Stimulated activated CD4-positive, alpha-beta T cell treated with anti-CD3 and anti-CD28 coated beads, Interleukin-15, amount 100 ng/mL, for 24 hours (primary cell): ENCODE measurements around the gene GEMIN4.
"Not testable (repeated sequence)": the region's sequence is repeated elsewhere in the genome, so short reads cannot be mapped to it uniquely, and the experiment has no call there.

Source experiments
- DNase-seq: peaks from one replicate; pipeline ENCODE4 v3.0.0-alpha.2; 2020

GEMIN4 gene

DNA sequence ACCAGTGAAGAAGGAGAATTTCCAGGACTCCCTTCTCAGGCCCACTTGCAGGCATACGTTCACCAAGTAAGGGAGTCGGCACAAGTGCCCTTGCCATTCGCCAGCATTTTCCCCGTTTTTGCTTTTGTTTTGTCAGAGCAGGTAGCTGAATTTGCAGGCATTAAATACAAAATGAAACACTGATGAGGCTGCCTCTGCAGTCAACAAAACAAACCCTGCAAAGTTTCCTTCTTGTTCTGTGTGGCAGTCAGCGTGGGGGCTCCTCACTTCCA, 22.2 kb upstream of the GEMIN4 start:
- no peak for DNase-seq

DNA sequence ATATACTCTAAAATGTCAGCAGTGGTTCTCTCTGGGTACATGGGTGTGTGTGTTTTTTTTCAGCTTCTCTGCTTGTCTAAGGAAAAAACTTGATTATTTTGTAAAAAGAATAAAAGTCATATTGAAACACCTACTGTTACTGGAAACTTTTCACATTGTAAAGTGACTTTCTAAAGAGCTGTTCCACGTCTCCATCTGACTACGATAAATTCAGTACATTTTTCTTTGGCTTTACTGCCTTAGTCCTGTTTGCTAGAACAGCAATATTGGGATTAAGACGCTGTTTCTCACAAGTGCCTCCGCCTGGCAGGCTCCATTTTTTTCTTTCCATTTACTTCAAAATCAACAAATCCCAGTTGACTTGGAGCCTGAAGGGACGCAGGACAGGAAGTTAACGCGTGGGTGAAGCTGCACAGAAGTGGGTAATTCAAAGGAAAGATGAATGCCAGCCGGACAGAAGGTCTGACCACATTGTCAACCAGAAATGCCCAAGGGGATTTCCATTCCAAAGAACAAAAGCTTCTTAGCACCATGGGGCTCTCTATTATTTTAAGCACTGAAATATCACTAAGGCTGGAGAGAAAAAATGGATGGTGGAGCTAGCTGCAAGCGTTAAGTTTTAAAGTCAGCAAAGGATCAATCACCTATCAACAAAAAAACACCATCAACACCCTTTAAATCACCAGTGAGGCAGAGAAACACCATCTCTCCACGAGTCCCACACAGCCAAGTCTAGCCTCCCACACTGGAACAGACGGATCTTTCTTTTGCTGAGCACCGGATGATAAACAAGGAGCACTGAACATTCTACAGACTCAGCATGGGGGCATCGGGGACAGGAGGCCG, 21.6 kb upstream of the GEMIN4 start:
- DNase-seq, result peak; percentile 31

DNA sequence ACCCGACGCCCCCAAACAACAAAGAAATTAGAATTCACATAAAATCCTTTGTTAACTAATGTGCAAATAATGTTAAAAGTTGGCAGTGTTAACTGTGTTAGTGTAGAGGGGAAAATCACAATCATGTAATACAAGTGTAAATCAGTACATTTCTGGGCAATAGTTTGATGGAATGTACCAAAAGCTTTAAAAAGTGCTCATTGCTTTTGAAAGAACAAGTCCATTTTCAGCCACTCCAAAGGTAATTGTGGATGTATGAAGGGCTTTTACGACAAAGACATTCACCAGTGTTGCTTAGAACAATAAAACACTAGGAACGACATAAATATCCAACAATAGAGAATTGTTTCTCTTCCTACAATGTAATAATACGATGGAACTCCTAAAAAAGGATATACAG, 21.0 kb upstream of the GEMIN4 start:
- no peak for DNase-seq

DNA sequence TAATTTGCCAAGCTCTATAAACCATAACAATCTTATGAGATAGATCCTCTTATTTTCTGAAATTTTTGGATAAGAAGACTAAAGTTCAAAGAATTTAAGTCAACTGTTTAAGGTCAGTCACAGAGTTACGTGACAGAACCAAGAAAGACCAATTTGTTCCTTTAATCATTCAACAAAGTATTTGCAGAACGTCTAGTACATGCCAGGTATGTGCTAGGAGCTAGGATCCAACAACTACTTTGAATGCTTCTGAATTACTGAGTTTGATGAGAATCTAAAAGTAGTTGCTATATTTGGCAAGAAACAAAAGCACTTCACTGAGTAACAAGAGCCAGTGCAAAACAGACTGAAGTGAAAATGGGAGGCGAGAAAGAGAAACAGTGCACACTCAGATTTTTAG, 15.0 kb upstream of the GEMIN4 start:
- DNase-seq, result no peak

DNA sequence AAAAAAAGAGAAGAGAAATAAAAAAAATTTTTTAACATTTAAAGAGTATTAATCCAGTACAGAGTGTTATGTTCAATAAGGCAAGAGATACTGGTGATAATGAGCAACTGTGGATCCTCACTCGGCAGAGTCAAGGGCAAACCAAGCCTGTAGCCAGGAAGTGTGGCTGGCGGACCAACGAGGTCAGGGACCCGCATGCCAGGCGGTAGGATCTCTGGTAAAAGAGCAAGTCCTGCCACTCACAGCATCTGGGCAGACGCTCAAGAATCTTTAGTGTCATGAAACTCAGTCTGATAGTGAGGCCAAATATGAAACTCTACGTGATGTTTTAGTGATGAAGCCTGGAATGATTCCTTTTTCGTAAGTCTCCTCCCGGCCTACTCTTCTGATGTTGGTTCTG, 8.3 kb upstream of the GEMIN4 start:
- no peak for DNase-seq

DNA sequence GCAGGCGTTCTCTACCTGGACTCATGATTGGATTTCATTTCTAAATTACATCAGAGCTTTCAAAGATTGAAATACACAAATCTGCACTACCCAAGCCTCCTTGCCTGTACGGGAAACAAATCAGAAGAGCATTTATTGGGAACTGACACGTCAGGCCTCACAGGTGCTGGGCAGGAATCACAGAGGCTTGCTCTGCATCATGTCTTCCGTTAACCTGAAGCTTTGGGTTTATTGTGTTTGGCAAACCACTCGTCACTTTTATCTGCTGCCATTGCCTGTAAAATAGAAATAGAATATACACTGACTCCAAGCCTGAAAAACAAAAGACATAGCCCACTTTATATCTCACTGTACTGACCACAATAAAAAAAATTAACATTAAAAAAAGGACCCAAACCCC, 7.9 kb upstream of the GEMIN4 start:
- no peak for DNase-seq

DNA sequence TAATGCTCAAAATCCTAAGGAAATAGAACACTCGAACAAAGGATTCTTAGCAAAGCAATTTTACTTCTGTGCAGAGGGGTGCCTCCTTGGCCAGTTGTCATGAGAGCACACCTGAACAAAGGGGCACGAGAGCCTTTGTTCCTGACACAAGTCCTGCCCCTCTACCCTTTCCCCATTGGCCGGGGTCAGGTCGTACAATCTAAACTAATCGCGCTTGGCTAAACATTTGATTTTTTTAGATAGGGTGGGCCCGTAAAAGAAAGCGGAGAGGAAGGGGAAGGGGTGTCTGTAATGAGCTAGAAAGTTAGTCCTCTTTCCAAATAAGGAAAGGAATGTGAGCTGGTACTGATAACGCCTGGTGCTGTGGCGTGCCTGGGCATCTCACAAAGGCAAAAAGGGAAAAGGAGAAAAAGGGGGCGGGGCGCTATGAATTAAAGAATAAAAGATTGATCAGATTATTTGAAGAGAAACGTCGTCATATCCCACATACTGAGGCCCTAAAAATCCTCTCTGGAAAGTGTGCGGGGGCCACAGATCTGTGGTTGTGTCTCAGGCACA, 4.0 kb upstream of the GEMIN4 start:
- DNase-seq, result not testable (repeated sequence)

DNA sequence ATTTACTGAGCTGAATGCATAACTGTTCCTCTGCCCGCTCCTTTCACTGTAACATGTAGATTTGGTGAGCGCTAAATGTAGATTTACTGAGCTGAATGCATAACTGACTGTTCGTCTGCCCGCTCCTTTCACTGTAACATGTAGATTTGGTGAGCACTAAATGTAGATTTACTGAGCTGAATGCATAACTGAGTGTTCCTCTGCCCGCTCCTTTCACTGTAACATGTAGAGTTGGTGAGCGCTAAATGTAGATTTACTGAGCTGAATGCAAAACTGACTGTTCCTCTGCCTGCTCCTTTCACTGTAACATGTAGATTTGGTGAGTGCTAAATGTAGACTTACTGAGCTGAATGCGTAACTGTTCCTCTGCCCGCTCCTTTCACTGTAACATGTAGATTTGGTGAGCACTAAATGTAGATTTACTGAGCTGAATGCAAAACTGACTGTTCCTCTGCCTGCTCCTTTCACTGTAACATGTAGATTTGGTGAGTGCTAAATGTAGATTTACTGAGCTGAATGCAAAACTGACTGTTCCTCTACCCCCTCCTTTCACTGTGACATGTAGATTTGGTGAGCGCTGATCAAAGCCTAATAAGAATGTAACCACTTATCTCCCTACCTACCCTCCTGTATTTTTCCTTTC, 3.4 kb upstream of the GEMIN4 start:
- DNase-seq, result not testable (repeated sequence)

DNA sequence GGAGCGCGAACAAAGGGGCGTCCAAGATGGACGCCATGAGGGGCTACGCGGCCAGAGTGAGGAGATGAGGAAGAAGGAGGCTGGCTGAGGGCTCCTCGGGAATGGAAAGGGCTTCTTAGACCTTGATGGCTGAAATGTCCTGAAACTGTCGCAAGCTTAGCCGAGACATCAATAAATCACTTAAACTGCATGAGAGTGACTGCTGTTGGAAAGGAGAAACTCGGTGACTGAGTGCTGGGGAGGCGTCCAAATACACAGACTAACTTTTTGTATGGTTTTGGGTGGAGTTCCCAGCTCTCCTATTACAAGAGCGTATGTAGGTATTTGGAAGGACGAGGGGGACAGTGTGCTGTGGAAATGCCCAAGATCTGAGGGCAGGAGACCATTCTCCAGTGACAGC, 1.4 kb upstream of the GEMIN4 start:
- DNase-seq, result no peak

DNA sequence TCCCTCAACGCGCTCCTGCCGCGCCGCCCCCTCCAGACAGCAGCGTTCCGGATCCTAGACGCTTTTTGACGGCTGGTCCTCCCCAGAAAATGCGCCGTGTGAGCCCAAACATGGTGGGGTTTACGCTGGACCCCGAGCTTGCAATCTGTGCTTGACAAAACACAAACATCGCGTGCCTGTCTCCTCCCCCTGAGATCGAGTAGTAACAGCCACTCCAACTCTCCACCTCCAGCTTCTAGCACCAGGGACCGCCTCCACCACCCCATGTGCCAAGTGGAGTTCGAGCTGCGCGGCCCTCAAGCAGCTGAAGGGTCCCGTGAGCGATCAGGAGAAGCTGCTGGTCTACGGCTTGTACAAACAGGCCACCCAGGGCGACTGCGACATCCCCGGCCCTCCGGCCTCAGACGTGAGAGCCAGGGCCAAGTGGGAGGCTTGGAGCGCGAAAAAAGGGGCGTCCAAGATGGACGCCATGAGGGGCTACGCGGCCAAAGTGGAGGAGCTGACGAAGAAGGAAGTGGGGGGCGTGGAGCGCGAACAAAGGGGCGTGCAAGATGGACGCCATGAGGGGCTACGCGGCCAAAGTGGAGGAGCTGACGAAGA, 656 bp upstream of the GEMIN4 start:
- no peak for DNase-seq

DNA sequence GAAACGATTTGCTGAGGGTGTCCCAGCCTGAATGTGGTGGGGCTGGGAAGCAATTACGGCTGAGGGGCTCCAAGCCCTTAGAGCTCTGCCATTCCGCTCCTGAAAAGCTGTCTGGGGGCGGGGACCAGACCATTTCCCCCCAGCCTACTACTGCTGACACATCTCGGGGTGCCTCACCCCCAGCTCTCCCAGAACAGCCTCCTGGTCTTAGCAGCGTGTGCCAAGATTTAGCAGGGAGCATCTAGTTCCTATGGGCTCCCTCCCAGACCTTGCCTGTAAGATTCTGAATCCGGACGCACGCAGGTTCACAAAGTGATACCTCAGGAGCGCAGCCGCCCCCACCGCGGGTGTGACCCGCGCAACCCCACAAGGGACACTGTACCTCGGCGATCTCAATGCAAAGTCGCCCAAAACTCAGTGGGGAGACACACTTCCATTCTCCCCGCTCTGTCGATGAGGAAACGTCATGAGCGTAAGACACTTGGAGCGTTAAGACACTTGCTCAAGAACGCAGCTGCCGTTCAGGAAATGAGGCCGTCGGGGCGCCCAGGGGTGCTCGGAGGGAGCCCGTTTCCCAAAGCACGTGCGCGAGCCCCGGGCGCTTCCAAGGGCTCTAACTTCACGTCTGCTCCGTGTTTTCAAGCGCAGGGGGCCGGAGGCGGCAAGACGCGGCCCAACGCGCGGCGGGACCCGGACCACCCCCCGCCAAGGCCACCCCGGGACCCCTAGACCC, 629 bp downstream of the GEMIN4 start:
- peak; percentile 67 for DNase-seq

DNA sequence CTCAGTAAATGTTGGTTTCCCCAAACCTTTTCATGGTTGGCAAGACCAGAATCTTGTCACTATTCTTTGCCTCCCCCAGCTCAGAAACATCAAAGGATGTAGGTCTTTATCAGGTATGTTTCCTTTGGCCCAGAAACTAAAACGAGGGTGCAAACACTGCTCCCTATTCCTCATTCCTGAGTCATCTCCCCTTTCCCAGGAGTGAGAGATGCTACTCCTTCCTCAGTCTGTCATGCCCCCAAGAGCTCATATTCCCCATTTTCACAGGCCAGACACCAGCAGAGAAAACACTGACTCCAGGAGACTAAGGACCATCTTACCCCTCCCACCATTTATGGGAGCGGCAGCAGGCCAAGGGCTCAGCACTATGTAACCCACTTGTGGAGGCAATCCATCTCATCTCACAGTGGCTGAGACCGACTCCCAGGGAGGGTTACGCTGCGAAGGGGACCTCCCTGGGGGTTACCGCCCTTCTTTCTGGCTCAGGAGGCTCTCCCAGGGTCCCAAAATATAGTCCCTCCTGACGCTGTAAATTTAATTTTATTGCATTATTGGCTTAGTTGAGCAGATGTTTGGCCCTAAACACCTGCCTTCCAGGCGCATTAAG, 1.5 kb downstream of the GEMIN4 start:
- DNase-seq, result no peak

DNA sequence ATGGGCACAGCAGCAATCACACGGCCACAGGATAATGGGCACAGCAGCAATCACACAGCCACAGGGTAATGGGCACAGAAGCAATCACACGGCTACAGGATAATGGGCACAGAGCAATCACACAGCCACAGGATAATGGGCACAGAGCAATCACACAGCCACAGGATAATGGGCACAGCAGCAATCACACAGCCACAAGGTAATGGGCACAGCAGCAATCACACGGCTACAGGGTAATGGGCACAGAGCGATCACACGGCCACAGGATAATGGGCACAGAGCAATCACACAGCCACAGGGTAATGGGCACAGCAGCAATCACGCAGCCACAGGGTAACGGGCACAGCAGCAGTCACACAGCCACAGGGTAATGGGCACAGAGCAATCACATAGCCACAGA, 2.7 kb downstream of the GEMIN4 start:
- DNase-seq, result not testable (repeated sequence)

DNA sequence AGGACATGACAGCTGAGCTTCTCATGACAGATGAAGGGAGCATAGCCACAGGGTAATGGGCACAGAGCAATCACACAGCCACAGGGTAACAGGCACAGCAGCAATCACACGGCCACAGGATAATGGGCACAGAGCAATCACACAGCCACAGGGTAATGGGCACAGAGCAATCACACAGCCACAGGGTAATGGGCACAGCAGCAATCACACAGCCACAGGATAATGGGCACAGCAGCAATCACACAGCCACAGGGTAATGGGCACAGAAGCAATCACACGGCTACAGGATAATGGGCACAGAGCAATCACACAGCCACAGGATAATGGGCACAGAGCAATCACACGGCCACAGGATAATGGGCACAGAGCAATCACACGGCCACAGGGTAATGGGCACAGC, 3.5 kb downstream of the GEMIN4 start:
- not testable (repeated sequence) for DNase-seq

DNA sequence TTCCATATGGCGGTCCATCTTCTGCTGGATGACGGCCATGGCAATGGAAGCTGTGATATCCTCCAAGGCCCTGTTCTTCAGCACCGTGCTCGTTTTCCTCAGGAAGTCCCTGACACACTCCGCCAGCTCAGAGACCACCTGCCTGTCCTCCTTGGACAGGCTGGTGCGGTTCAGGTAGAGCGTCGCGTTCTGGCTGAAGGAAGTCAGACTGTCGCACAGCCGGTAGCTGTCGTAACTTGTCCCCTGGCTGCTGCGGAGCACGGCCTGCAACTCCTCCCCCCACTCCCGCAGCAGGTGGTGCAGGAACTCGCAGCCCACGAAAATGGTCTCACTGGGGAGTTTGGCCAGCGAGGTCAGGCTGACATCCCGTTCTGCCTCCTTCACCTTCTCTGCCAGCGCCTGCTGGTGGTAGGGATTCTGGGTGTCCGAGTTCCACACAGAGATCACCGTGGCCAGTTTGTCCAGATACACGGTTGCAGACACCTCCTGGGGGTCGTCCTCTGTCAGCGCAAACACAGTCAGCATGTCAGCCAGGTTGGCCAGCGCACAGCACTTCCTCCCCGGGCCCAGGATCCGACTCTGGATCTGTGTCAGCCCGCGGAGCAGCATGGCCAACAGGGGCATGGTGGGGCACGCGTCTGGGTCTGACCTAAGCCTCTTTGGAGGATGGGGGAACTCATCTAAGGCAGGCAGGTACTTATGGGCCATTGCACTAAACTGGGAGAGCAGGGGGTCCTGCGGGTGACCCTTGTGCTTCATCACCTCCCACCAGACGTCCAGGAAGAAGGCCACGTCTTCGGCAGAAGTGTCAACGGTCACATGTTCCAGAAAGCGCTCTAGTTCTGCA, 5.1 kb downstream of the GEMIN4 start:
- no peak for DNase-seq

DNA sequence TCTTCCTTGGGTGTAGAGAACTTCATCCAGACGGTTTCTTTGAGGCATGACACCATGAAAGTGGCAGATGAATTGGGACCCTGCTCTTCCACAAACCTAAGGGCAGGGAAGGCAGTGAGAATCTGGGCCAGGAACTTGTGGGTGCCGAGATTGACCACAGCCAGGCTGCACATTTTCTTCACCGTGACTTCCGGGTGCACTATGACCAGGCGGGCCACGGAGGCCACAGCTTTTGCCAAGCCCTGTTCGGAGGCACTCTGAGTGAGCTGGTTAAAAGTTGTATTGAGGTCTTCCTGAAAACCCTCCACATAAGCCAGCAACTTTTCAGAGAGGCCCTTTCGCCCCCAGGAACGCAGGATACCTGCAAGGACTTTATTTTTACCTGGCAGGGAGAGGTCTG, 5.9 kb downstream of the GEMIN4 start:
- no peak for DNase-seq

DNA sequence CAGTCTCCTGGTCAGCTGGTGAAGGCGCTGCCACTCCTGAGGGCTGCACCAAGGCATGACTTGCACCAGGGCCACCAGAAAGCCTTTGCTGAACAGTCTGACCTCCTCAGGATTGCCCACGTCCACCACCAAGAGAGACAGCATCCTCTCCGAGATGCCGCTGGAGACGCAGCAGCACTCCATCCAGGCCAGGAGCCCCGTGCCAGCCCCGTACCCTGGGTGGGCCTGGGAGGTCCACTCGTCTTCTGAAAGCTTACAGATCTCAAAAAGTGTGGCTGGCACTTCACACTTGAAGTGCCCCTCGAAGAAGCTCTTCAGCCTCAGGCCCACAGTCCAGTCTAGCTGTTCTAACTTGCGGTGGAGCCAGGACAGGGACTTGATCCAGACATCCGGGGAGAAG, 6.7 kb downstream of the GEMIN4 start:
- DNase-seq, result no peak

DNA sequence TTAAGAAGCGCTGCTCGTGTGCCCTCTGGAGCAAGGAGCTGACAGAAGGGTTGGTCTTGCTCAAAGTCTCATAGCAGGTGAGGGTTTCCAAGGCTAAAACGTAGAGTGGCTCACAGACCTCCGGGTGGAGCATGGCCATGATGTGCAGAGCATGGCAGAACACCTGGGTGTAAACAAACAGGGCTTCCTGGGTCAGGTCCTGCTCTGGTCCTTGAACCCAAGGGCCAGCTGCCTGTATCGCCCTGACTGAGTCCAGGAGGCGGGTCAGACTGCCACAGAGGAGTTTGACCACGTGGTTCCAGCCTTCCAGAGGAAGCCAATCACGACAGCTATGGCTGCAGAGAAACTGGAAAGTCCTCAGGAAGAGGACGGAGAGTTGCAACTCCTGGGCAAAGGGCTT, 7.1 kb downstream of the GEMIN4 start:
- no peak for DNase-seq

DNA sequence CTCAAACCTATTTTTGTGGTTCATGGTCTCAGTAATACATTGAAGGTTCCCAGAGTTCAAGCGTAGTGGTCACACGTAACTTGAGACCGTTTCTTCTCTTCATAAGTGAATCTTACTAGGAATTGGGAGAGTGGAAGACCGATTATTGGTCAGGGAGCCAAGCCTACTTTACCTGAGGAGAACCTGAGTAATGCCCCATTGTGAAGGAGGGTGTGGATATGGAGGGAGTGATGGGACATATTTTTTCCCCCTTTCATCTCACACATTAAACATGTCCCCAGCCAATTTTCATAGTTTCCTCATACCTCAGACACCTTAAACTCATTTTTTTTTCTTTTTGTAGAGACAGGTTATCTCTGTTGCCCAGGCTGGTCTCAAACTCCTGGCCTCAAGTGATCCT, 8.9 kb downstream of the GEMIN4 start:
- DNase-seq, result no peak

DNA sequence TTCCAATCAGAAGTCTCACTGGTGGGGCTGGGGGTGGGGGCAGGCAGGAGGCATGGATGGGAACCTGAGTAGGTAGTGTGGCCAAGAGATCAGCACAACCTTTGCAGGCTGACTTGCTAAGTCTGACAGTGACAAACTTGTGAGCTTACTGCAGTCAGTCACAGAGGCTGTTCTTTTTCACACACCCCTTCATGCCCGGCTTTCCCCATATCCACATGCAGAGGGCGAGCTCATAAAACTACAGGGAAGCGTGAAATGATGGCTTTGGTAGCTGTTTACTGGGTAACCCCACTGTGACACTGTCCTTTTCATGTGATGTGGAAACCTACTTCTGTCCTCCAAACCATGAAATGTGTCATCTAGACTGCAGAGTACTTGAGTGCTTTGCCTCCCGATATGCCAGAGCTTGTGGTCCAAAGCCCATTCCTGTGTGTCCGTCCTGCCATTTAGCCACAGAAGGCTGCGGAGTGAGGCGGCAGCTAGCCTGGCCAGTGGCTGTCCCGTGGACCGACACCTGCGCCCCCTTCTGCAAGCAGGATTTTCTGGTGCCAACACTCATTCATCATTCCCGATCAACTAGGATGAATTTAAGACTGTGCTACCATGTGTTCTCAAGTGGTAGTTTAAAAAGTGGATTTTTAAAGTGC, 9.8 kb downstream of the GEMIN4 start:
- DNase-seq, result no peak

DNA sequence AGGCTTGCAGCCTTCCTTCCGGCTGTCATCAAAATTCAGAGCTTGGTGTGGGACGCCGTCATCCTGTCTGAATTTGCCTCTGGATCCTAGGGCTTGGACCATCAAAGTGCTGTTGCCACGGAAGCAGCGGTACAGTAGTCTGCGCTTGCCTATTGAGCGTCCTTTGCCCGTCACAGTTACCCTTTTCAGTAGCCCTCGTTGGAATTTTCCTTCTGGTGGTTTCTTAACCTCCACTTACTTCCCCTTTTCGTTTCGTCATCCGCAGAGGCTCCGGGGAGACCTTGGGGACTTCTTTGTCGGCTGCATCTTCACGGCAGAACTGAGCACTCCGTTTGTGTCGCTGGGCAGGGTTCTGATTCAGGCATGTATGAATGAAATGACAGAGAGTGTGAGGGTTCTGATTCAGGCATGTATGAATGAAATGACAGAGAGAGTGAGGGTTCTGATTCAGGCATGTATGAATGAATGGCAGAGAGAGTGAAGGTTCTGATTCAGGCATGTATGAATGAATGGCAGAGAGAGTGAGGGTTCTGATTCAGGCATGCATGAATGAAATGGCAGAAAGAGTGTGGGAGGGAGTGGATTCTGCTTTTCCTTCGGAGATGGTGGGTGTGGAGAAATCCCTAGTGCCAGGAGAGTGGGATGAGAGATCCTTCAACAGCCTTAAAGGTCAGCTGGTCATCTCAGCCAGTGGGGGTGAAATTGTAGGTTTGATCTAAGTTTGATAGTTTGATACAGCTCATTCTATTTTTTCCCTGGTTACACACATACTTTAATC, 11.6 kb downstream of the GEMIN4 start:
- DNase-seq, result peak; percentile 51
